HG03108 (cell line): ENCODE results near the gene USP3.

Experiments
- ATAC-seq: cut with Tn5 transposase; IDR thresholded peaks from one replicate; pipeline ENCODE4 v1.9.1; 2021; ENCODE audit warnings: moderate library complexity; ENCODE audit not compliant: unreplicated experiment

USP3 gene

GRCh38 chr15:63495780-63496488 lies 8.5 kb upstream of the USP3 start:
- ATAC-seq: no peak

GRCh38 chr15:63497642-63498467 lies 6.5 kb upstream of the USP3 start:
- no peak for ATAC-seq

- ATAC-seq: no peak
Measured at GRCh38 chr15:63499175-63499549, 5.2 kb upstream of the USP3 start.

GRCh38 chr15:63499611-63500010 lies 4.8 kb upstream of the USP3 start:
- ATAC-seq: no peak

GRCh38 chr15:63500265-63501250 lies 3.8 kb upstream of the USP3 start:
- no peak for ATAC-seq

- ATAC-seq: no peak
Measured at GRCh38 chr15:63501256-63502089, 2.9 kb upstream of the USP3 start.

GRCh38 chr15:63502137-63502766 lies 2.1 kb upstream of the USP3 start:
- no peak for ATAC-seq

GRCh38 chr15:63502843-63503738 lies 1.3 kb upstream of the USP3 start:
- ATAC-seq: peak; percentile 45

- peak; percentile 17 for ATAC-seq
Measured at GRCh38 chr15:63503739-63504246, 600 bp upstream of the USP3 start.

GRCh38 chr15:63504979-63505841 lies 817 bp downstream of the USP3 start:
- no peak for ATAC-seq

- ATAC-seq: no peak
Measured at GRCh38 chr15:63505842-63506222, 1.4 kb downstream of the USP3 start.

- ATAC-seq: no peak
Measured at GRCh38 chr15:63506537-63507035, 2.2 kb downstream of the USP3 start.

GRCh38 chr15:63507878-63508818 lies 3.8 kb downstream of the USP3 start:
- no peak for ATAC-seq

GRCh38 chr15:63509056-63509954 lies 4.9 kb downstream of the USP3 start:
- no peak for ATAC-seq
